WERI-Rb-1 (cell line): ENCODE results near the gene PIGX.

Experiments
- DNase-seq: peaks from one replicate; pipeline ENCODE4 v3.0.0-alpha.2; 2020
- H3K27ac ChIP-seq: fragments of 250-450 bp; sonication (Bioruptor Pico); 2 replicates; pipeline ENCODE4 v1.5.1; 2020; ENCODE audit warnings: mild to moderate bottlenecking, moderate library complexity
- H3K27me3 ChIP-seq: fragments of 250-450 bp; sonication (Bioruptor Pico); 2 replicates; pipeline ENCODE4 v1.5.1; 2021; ENCODE audit warnings: mild to moderate bottlenecking, low read depth, moderate library complexity; ENCODE audit not compliant: insufficient read depth, severe bottlenecking
- H3K36me3 ChIP-seq: fragments of 250-450 bp; sonication (Bioruptor Pico); 2 replicates; pipeline ENCODE4 v1.5.1; 2020; ENCODE audit warnings: mild to moderate bottlenecking, moderate library complexity
- H3K4me3 ChIP-seq: 2 replicates; pipeline ENCODE4 v1.5.1; 2011; ENCODE audit warnings: low read depth, mild to moderate bottlenecking, control low read depth, low read length
- H3K9me3 ChIP-seq: fragments of 250-450 bp; sonication (Bioruptor Pico); 2 replicates; pipeline ENCODE4 v1.5.1; 2021; ENCODE audit warnings: mild to moderate bottlenecking, moderate library complexity; ENCODE audit not compliant: severe bottlenecking
- CTCF ChIP-seq: IDR thresholded peaks from 2 replicates; pipeline ENCODE4 v1.5.1; 2011; ENCODE audit warnings: low read depth, mild to moderate bottlenecking, control low read depth, inconsistent platforms, low read length

PIGX gene

GRCh38 chr3:196711838-196712513 is at the start of gene PIGX, which contains the start of gene CEP19:
Gene PIGX, plus strand, starts transcription at chr3:196712377.
Gene CEP19, minus strand, starts transcription at chr3:196712250. Its CDS starts 3,593 bp downstream, at chr3:196708657.
- Histone ChIP-seq H3K27ac (peak within 1 kb of the TSS; percentile 82), H3K4me3 (peak within 1 kb of the TSS; percentile 80), H3K27me3 (no peaks in the 10 kb centered on the region), H3K36me3 (no peaks in the 10 kb centered on the region), H3K9me3 (no peaks in the 10 kb centered on the region)
- DNase-seq, result peak; percentile 69
- no peak for TF ChIP-seq CTCF

GRCh38 chr3:196662711-196663571 is 49.2 kb upstream of the PIGX start:
- DNase-seq, result peak; percentile 16
- no peak overlapping the region for H3K27ac ChIP-seq
- no peak overlapping the region for H3K4me3 ChIP-seq
- TF ChIP-seq CTCF, result no peak
- no peaks in the 10 kb centered on the region for H3K27me3 ChIP-seq
- H3K9me3 ChIP-seq, result no peaks in the 10 kb centered on the region
- H3K36me3 ChIP-seq, result no peaks in the 10 kb centered on the region

GRCh38 chr3:196666001-196666867 is 45.9 kb upstream of the PIGX start:
- no peaks in the 10 kb centered on the region for H3K27me3 ChIP-seq
- DNase-seq, result peak; percentile 87
- TF ChIP-seq CTCF, result no peak
- no peak overlapping the region for H3K4me3 ChIP-seq
- H3K36me3 ChIP-seq, result no peaks in the 10 kb centered on the region
- no peaks in the 10 kb centered on the region for H3K9me3 ChIP-seq
- H3K27ac ChIP-seq, result peak overlapping the region; percentile 66

DNA sequence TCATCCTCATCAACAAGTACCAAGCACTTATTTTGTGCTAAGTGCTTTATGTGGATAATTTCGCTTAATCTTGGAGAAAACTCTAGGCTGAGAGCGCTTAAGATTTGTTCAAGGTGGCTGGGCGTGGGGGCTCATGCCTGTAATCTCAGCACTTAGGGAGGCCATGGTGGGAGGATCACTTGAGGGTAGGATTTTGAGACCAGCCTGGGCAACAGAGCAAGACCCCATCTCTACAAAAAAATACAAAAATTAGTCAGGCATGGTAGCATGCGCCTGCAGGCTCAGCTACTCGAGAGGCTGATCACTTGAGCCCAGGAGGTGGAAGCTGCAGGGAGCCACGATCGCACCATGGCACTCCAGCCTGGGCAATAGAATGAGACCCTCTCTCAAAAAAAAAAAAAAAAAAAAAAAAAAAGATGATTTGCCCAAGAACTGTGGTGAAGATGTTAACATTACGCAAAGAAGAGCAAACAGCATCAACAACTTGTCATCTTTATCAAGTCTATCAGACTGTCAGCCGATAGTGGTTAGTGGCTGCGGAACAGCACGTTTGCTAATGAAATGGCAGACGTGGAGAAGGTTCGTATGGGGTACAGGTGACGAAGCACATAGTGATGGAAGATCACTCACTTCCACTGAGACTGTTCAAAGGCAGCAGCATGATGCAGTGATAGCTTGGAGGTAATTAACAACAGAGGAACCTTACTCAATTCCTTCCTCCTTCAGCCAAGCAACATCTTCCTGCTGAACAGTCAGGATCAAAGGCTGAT is 44.9 kb upstream of the PIGX start:
- Histone ChIP-seq H3K4me3 (no peak overlapping the region), H3K9me3 (no peaks in the 10 kb centered on the region), H3K27ac (peak overlapping the region; percentile 65), H3K27me3 (no peaks in the 10 kb centered on the region), H3K36me3 (no peaks in the 10 kb centered on the region)
- no peak for TF ChIP-seq CTCF
- no peak for DNase-seq

GRCh38 chr3:196670339-196670738 is 41.8 kb upstream of the PIGX start:
- H3K27ac ChIP-seq, result no peak overlapping the region
- TF ChIP-seq CTCF, result no peak
- H3K36me3 ChIP-seq, result no peaks in the 10 kb centered on the region
- no peak overlapping the region for H3K4me3 ChIP-seq
- H3K9me3 ChIP-seq, result no peaks in the 10 kb centered on the region
- DNase-seq, result no peak
- no peaks in the 10 kb centered on the region for H3K27me3 ChIP-seq
